Type B pancreatic cell (in vitro differentiated cells): Measurements from ENCODE around the gene LHFPL2. TPM values are rescaled to one million over a fixed set of nuclear protein-coding genes. Genes with fewer than 3 reads are reported as not detected.
"Not testable (repeated sequence)": the region's sequence is repeated elsewhere in the genome, so short reads cannot be mapped to it uniquely, and the experiment has no call there.

Experiments
- DNase-seq: peaks from one replicate; pipeline ENCODE4 v3.0.0; 2021; ENCODE audit warnings: mixed read lengths; ENCODE audit not compliant: unreplicated experiment; ENCODE audit errors: extremely low spot score
- H3K27ac Mint-ChIP-seq: 2 replicates; pipeline ENCODE4 v1.8.0; 2021; ENCODE audit warnings: mild to moderate bottlenecking, mixed read lengths
- H3K27me3 Mint-ChIP-seq: 2 replicates; pipeline ENCODE4 v1.8.0; 2021; ENCODE audit warnings: mixed read lengths
- H3K36me3 Mint-ChIP-seq: 2 replicates; pipeline ENCODE4 v1.8.0; 2021; ENCODE audit warnings: mixed read lengths
- H3K4me1 Mint-ChIP-seq: one replicate; pipeline ENCODE4 v1.8.0; 2021; ENCODE audit warnings: mixed read lengths; ENCODE audit not compliant: unreplicated experiment
- H3K4me3 Mint-ChIP-seq: 2 replicates; pipeline ENCODE4 v1.8.0; 2021; ENCODE audit warnings: mild to moderate bottlenecking, mixed read lengths
- H3K9me3 Mint-ChIP-seq: 2 replicates; pipeline ENCODE4 v1.8.0; 2021; ENCODE audit warnings: mixed read lengths
- CTCF ChIP-seq: fragments of 200-600 bp; sonication (generic); conservative IDR thresholded peaks from 2 replicates; pipeline ENCODE4 v1.5.0; 2021; ENCODE audit warnings: antibody characterized with exemption, mild to moderate bottlenecking
- total RNA-seq: library from RNA; stranded (reverse); gene quantifications from 2 replicates; pipeline ENCODE4 v1.2.1, GENCODE V29; 2021; ENCODE audit warnings: low replicate concordance

LHFPL2 gene
- total RNA-seq, 1 donor from 2014 or later, result 35.3 TPM

DNA sequence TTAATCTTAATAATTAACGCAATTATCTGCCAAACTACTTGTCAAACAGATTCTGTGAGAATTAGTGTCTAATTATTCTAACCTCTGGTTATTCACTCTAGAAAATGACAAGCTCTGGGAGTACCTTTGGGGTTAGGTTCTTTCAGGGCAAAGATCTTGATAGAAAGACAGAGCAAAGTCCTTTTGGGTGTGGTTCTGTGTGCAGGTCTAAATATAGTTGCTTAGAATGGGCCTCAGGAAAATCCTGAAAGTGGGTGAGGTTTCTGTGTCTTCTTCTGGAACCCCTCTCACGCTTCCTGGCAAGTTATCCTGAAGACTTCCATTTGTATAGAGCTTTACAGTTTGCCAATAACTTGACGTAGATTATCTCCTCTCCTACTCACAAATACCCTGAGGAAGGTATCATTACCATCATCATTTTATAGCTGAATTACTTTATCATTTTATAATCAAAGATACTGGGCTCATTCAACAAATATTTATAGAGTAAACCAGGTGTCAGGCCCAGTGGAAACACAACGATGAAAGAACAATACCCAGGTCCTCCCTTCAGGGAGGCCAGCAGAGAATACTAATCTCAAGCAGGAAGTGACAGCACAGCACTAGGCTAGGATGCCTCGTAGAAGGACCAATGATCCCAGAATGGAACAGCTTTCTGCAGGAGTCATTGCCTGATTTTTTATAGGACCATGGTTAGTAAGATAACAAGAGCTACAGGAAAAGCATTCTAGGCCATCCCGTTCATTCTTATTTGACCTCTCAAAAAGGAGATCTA, 27.6 kb upstream of the LHFPL2 start:
- Mint-ChIP-seq H3K27ac (no peak overlapping the region), H3K4me1 (peaks cover 5% of the 10 kb centered on the region), H3K27me3 (no peaks in the 10 kb centered on the region), H3K9me3 (peaks cover 3% of the 10 kb centered on the region), H3K36me3 (no peaks in the 10 kb centered on the region), H3K4me3 (no peak overlapping the region)
- no peak for DNase-seq
- TF ChIP-seq CTCF, result no peak

- not testable (repeated sequence) for H3K27ac Mint-ChIP-seq, H3K36me3 Mint-ChIP-seq, H3K4me3 Mint-ChIP-seq, H3K27me3 Mint-ChIP-seq, H3K4me1 Mint-ChIP-seq, H3K9me3 Mint-ChIP-seq, DNase-seq
Measured at GRCh38 chr5:78673827-78674226, 25.3 kb upstream of the LHFPL2 start.

DNA sequence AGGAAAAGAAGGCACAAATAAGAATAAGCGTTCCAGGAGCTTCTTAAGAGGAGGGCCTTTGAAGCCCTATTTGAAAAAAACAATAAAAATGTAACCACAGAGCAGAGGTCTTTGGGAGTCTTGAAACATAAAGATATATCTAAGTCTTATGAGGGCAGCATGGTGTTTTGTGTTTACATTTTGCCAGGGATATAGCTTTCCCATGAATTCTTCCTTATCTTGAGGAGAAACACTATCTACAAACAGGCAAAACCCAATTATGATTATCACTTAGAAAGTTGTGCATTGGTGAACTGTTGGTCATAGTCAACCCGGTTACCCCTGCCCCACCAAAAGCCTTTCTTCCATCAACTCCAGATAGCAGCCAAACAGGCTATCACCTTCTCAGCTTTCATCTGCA, 23.6 kb upstream of the LHFPL2 start:
- Mint-ChIP-seq H3K27me3 (no peaks in the 10 kb centered on the region), H3K27ac (no peak overlapping the region), H3K4me3 (no peak overlapping the region), H3K36me3 (no peaks in the 10 kb centered on the region), H3K4me1 (peaks cover 5% of the 10 kb centered on the region), H3K9me3 (no peaks in the 10 kb centered on the region)
- TF ChIP-seq CTCF, result no peak
- DNase-seq, result no peak

- TF ChIP-seq CTCF, result no peak
- peaks cover 5% of the 10 kb centered on the region for H3K4me1 Mint-ChIP-seq
- H3K9me3 Mint-ChIP-seq, result no peaks in the 10 kb centered on the region
- H3K27ac Mint-ChIP-seq, result peak overlapping the region; percentile 10
- no peaks in the 10 kb centered on the region for H3K36me3 Mint-ChIP-seq
- no peak overlapping the region for H3K4me3 Mint-ChIP-seq
- H3K27me3 Mint-ChIP-seq, result no peaks in the 10 kb centered on the region
- no peak for DNase-seq
Measured at GRCh38 chr5:78671609-78672008, 23.0 kb upstream of the LHFPL2 start.

DNA sequence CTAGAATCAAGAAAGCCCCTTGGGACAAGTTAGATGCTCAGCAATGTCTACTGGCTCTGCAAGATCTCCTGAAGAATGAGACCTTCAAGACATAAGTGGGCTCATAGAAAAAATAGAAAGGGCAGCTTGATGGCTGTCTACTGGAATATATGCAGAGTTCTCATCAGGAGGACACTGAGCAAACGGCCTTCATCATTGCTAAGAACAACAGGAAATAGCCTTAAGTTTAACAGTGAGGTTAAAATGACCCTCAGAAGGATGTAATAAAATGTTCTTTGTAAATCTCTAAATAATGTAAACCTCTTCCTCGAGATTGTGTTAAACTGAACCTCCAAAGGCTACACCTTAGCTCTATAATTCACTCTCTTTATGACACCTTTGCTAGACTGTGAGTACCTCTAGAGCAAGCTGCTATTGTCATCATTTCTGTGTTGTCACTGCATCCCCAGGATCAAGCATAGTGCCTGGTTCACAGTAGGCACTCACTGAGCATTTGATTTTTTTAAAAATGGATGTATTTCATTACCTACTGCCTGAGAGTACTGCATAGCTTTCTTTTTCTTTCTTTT, 22.2 kb upstream of the LHFPL2 start:
- H3K4me1 Mint-ChIP-seq, result peaks cover 13% of the 10 kb centered on the region
- H3K9me3 Mint-ChIP-seq, result no peaks in the 10 kb centered on the region
- no peak for TF ChIP-seq CTCF
- H3K36me3 Mint-ChIP-seq, result no peaks in the 10 kb centered on the region
- no peak overlapping the region for H3K4me3 Mint-ChIP-seq
- DNase-seq, result no peak
- no peaks in the 10 kb centered on the region for H3K27me3 Mint-ChIP-seq
- H3K27ac Mint-ChIP-seq, result no peak overlapping the region

GRCh38 chr5:78669331-78669730, 20.8 kb upstream of the LHFPL2 start:
- Mint-ChIP-seq H3K4me3 (no peak overlapping the region), H3K27ac (no peak overlapping the region)
- TF ChIP-seq CTCF, result no peak

More at GRCh38 chr5:78669331-78669730, 20.8 kb upstream of the LHFPL2 start:
- no peaks in the 10 kb centered on the region for H3K9me3 Mint-ChIP-seq
- no peaks in the 10 kb centered on the region for H3K27me3 Mint-ChIP-seq
- H3K4me1 Mint-ChIP-seq, result peaks cover 17% of the 10 kb centered on the region
- no peak for DNase-seq
- H3K36me3 Mint-ChIP-seq, result no peaks in the 10 kb centered on the region
